Measurements from ENCODE around the gene EEF1G. TPM values are rescaled to one million over a fixed set of nuclear protein-coding genes. Genes with fewer than 3 reads are reported as not detected.

Gene EEF1G
- total and polyA plus RNA-seq, 9 of the 15 experiments (the other 6 are each of a cell fraction or from before 2014, with no cell fraction given): 985 to 2,349 (median 2,035) TPM

- DNase-seq (ENCODE audit: extremely low read depth in 1 of 4, low spot score in 3 of 4) (peak in 2 of 4 experiments; percentile 22 to 48), FAIRE-seq (no peak), ATAC-seq (peak; percentile 19)
- Histone ChIP-seq H3K9ac (ENCODE audit: insufficient read depth in 1 of 2, low read depth in 2 of 2, low read length in 2 of 2) (peak overlapping the region; percentile 95), H3K4me1 (replicated peaks in 1 of 2; ENCODE audit: control insufficient read depth in 2 of 2, insufficient read depth in 2 of 2, low read length in 2 of 2) (peaks cover 22 to 40% of the 10 kb centered on the region in 2 experiments; a peak in 4 of 5 replicates), H3K36me3 (ENCODE audit: control insufficient read depth, insufficient read depth, low read length) (peaks cover 83% of the 10 kb centered on the region), H3K4me3 (peak overlapping the region; percentile 96), H3K27ac (ENCODE audit: extremely low read depth, low read depth, low read length) (peak overlapping the region; percentile 88), H3K27me3 (ENCODE audit: control insufficient read depth in 2 of 2, insufficient read depth in 2 of 2, low read length in 2 of 2) (no peaks in the 10 kb centered on the region), H3K9me1 (ENCODE audit: control insufficient read depth, insufficient read depth, low read length) (no peaks in the 10 kb centered on the region), H4K20me1 (replicated peaks; ENCODE audit: control insufficient read depth, insufficient read depth, low read length) (peaks cover 3% of the 10 kb centered on the region), H2AFZ (ENCODE audit: low read depth, low read length) (peak overlapping the region; percentile 75), H3K4me2 (ENCODE audit: insufficient read depth, low read length) (peak overlapping the region; percentile 96), H3K79me2 (ENCODE audit: control insufficient read depth, insufficient read depth, low read length) (peaks cover 70% of the 10 kb centered on the region), H3K9me3 (replicated peaks; ENCODE audit: control insufficient read depth, insufficient read depth, low read depth, low read length) (no peaks in the 10 kb centered on the region)
- intact Hi-C loops (cut with micrococcal nuclease) (no loop called here), in situ Hi-C loops (cut with MboI) (no loop called here)
- WGBS (ENCODE audit: insufficient coverage, low coverage, missing lambda C conversion rate): under 1% methylated on average over 31 of the region's 33 CpGs
- TSS peak; percentile 76 for BruUV-seq (replicated peaks)
- POLR2A ChIA-PET: interaction anchor here (0.6 to 3.8 kb wide), 37 partner anchors 8 to 1110 kb away, joined by 3 to 34 read pairs (median 4); partner anchors contain the start of genes C11orf98, CSKMT, HNRNPUL2 and LBHD1
- CTCF ChIA-PET (ENCODE audit: low intra/inter-chr PET ratio): no interaction called here
- TF ChIP-seq THRAP3 (IDR thresholded peaks at IDR 0.05; ENCODE audit: borderline replicate concordance): 0 out of 2 replicates have a peak, but pooled peaks have one; percentile 56
- peak; percentile 72; the same call in 1 of the 2 replicates for TF ChIP-seq FOXK1 (CRISPR knock-in tag; IDR thresholded peaks at IDR 0.05; ENCODE audit: borderline replicate concordance)
- TF ChIP-seq HDAC1 (IDR thresholded peaks at IDR 0.05): peak in 1 of 2 experiments; percentile 29; a peak in 1 of 4 replicates
- peak; percentile 15; the same call in 1 of the 2 replicates for TF ChIP-seq STAG1 (CRISPR knock-in tag; IDR thresholded peaks at IDR 0.05; ENCODE audit: borderline replicate concordance)
- peak; percentile 77; the same call in 1 of the 2 replicates for TF ChIP-seq PHTF2 (CRISPR knock-in tag; IDR thresholded peaks at IDR 0.05)
- 0 out of 2 replicates have a peak, but pooled peaks have one; percentile 25 for TF ChIP-seq NR2C1 (IDR thresholded peaks at IDR 0.05)
- TF ChIP-seq NR2C1 (tag; IDR thresholded peaks at IDR 0.05): no peak
- TF ChIP-seq ZNF280B (CRISPR knock-in tag; IDR thresholded peaks at IDR 0.05): no peak
- TF ChIP-seq NKRF (IDR thresholded peaks at IDR 0.05; ENCODE audit: borderline replicate concordance): peak; percentile 43; the same call in 1 of the 2 replicates
- TF ChIP-seq MYC (IDR thresholded peaks at IDR 0.05; ENCODE audit: low read depth, low read length): no peak
- TF ChIP-seq MYC (CRISPR knock-in tag; IDR thresholded peaks at IDR 0.05; ENCODE audit: borderline replicate concordance, low read depth): peak; percentile 76; the same call in 1 of the 2 replicates
- TF ChIP-seq ZBTB5 (IDR thresholded peaks at IDR 0.05): no peak
- peak; percentile 7 to 78; a peak in 2 of 4 replicates for TF ChIP-seq SIN3A (IDR thresholded peaks at IDR 0.05; ENCODE audit: borderline replicate concordance in 2 of 2, control insufficient read depth in 1 of 2, low read depth in 2 of 2, low read length in 2 of 2)
Measured at GRCh38 chr11:62573006-62573591, 592 bp downstream of the EEF1G start.

Measured in K562 (cell line).